GM12878 (cell line): Measurements from ENCODE around the gene DCTN2. TPM values are rescaled to one million over a fixed set of nuclear protein-coding genes. Genes with fewer than 3 reads are reported as not detected.

Experiments used
- ATAC-seq: fragments of 200-7000 bp; cut with Tn5 transposase; 3 replicates; pipeline ENCODE4 v1.9.1; 2020; ENCODE audit warnings: mild to moderate bottlenecking, moderate library complexity
- BruUV-seq: library from RNA; stranded (reverse); fragments of 400-500 nt; replicated peaks from 2 replicates; lab custom pipeline; 2021; lab: Mats Ljungman, UMichigan
- CTCF ChIA-PET: fragments of 300-600 bp; sonication (Branson Sonifier 250); formaldehyde crosslinking; extraction: SDS; loops from one replicate; lab custom pipeline; 2021; ENCODE audit warnings: inconsistent platforms; lab: Yijun Ruan, JAX
- POLR2A ChIA-PET: fragments of 350-600 bp; formaldehyde crosslinking; extraction: SDS; loops from one replicate; lab custom pipeline; 2021; ENCODE audit warnings: inconsistent platforms; lab: Charles Lee
- RAD21 ChIA-PET: fragments of 300-600 bp; sonication (Branson Sonifier 250); formaldehyde crosslinking; loops from one replicate; lab custom pipeline; 2023; ENCODE audit warnings: antibody characterized with exemption; ENCODE audit not compliant: unreplicated experiment; lab: Charles Lee
- SMC1A ChIA-PET: fragments of 300-600 bp; sonication (Branson Sonifier 250); formaldehyde crosslinking; loops from one replicate; lab custom pipeline; 2023; ENCODE audit not compliant: unreplicated experiment, uncharacterized antibody; lab: Charles Lee
- DNase-seq: peaks from one replicate; pipeline ENCODE4 v3.0.0-alpha.2; 2011; ENCODE audit warnings: low read depth, low spot score
- FAIRE-seq: peaks from 3 replicates; lab custom pipeline; 2011; peaks lifted over from hg19 to GRCh38; lab: Jason Lieb, UNC
- H2AFZ ChIP-seq: 2 replicates; pipeline ENCODE4 v1.6.0; 2011; ENCODE audit warnings: low read depth, low read length, control low read depth; ENCODE audit not compliant: control insufficient read depth
- H3K27ac ChIP-seq: 2 replicates; pipeline ENCODE4 v1.5.1; 2011; ENCODE audit warnings: control low read depth; ENCODE audit not compliant: control insufficient read depth, insufficient read depth
- H3K27me3 ChIP-seq, 2 experiments: replicated peaks in 1 of 2; 2 replicates each; pipeline versions ENCODE4 v1.6.0 to v1.6.1; 2011; ENCODE audit warnings: low read length in 1 of 2; ENCODE audit not compliant: control insufficient read depth in 2 of 2, insufficient read depth in 2 of 2
- H3K36me3 ChIP-seq, 2 experiments: 2 replicates each; pipeline ENCODE4 v1.5.1; 2011; ENCODE audit warnings: low read length in 1 of 2; ENCODE audit not compliant: control insufficient read depth in 2 of 2, insufficient read depth in 2 of 2
- H3K4me1 ChIP-seq: 2 replicates; pipeline ENCODE4 v1.6.1; 2011; ENCODE audit warnings: mild to moderate bottlenecking, low read length, moderate library complexity, mixed read lengths; ENCODE audit not compliant: control insufficient read depth, insufficient read depth
- H3K4me2 ChIP-seq: 2 replicates; pipeline ENCODE4 v1.6.0; 2011; ENCODE audit warnings: control low read depth; ENCODE audit not compliant: control insufficient read depth, insufficient read depth
- H3K4me3 ChIP-seq: fragments of 200-600 bp; sonication (generic); 2 replicates; pipeline ENCODE4 v1.5.1; 2016
- H3K79me2 ChIP-seq: 2 replicates; pipeline ENCODE4 v1.6.0; 2011; ENCODE audit warnings: low read length; ENCODE audit not compliant: control insufficient read depth, insufficient read depth
- H3K9ac ChIP-seq: 2 replicates; pipeline ENCODE4 v1.8.0; 2011; ENCODE audit warnings: low read length, control low read depth, mixed read lengths; ENCODE audit not compliant: control insufficient read depth, insufficient read depth
- H3K9me3 ChIP-seq: replicated peaks from 3 replicates; pipeline ENCODE4 v1.5.1; 2011; ENCODE audit warnings: mild to moderate bottlenecking, low read length; ENCODE audit not compliant: control insufficient read depth, insufficient read depth
- H4K20me1 ChIP-seq: 2 replicates; pipeline ENCODE4 v1.6.0; 2011; ENCODE audit not compliant: control insufficient read depth, insufficient read depth
- CREM ChIP-seq: IDR thresholded peaks from 2 replicates; pipeline ENCODE4 v1.6.1; 2014; ENCODE audit warnings: antibody characterized with exemption, low read depth
- KAT2A ChIP-seq: conservative IDR thresholded peaks from 2 replicates; pipeline ENCODE4 v1.6.1; 2011; ENCODE audit warnings: low read depth, low read length; ENCODE audit not compliant: control insufficient read depth
- KDM1A ChIP-seq: fragments of 200-600 bp; sonication (generic); IDR thresholded peaks from 2 replicates; pipeline ENCODE4 v1.6.1; 2016; ENCODE audit warnings: borderline replicate concordance
- LARP7 ChIP-seq: fragments of 450-650 bp; IDR thresholded peaks from 2 replicates; pipeline ENCODE4 v1.6.1; 2017; ENCODE audit warnings: mild to moderate bottlenecking
- MEF2B ChIP-seq: fragments of 450-650 bp; IDR thresholded peaks from 2 replicates; pipeline ENCODE4 v1.6.1; 2018; ENCODE audit warnings: mild to moderate bottlenecking, moderate library complexity; ENCODE audit not compliant: partially characterized antibody, poor library complexity, severe bottlenecking
- NR2C1 ChIP-seq: fragments of 450-650 bp; IDR thresholded peaks from 2 replicates; pipeline ENCODE4 v1.6.1; 2017; ENCODE audit warnings: antibody characterized with exemption, mild to moderate bottlenecking, moderate library complexity
- SIX5 ChIP-seq: IDR thresholded peaks from 2 replicates; pipeline ENCODE4 v1.6.1; 2011; ENCODE audit warnings: mild to moderate bottlenecking, low read depth, low read length, moderate library complexity; ENCODE audit not compliant: severe bottlenecking
- SMARCA5 ChIP-seq: fragments of 450-650 bp; IDR thresholded peaks from 2 replicates; pipeline ENCODE4 v1.6.1; 2017; ENCODE audit warnings: mild to moderate bottlenecking
- SP1 ChIP-seq: IDR thresholded peaks from one replicate; pipeline ENCODE4 v1.6.1; 2011; ENCODE audit warnings: low read depth, low read length
- STAT3 ChIP-seq: IDR thresholded peaks from 2 replicates; pipeline ENCODE4 v1.6.1; 2011; ENCODE audit warnings: low read depth, low read length, improper control_type of control experiment
- ZNF24 ChIP-seq: fragments of 450-650 bp; IDR thresholded peaks from 2 replicates; pipeline ENCODE4 v1.6.1; 2017; ENCODE audit warnings: antibody characterized with exemption, mild to moderate bottlenecking
- ZNF274 ChIP-seq: IDR thresholded peaks from one replicate; pipeline ENCODE4 v1.8.0; 2011; ENCODE audit not compliant: insufficient read length, insufficient read depth
- WGBS: methylation state at CpG from one replicate; pipeline ENCODE4 v1.1.6; 2016; ENCODE audit warnings: low lambda C conversion rate; ENCODE audit not compliant: insufficient replicate concordance, insufficient coverage; ENCODE audit errors: missing lambda C conversion rate; 5-methylcytosine and 5-hydroxymethylcytosine counted together
- in situ Hi-C: fragments of 300-500 bp; cut with MboI; formaldehyde crosslinking; loops from 9 replicates; pipeline ENCODE4 v1.14.3; 2018; ENCODE audit warnings: mixed read lengths
- intact Hi-C: fragments of 100-400 bp; cut with micrococcal nuclease; formaldehyde crosslinking; loops from one replicate; pipeline ENCODE4 v1.14.2; 2022; ENCODE audit not compliant: unreplicated experiment
- polyA plus RNA-seq, 11 experiments: library from polyadenylated mRNA; depleted of rRNA in 4 of 11; unstranded in 6 of 11; stranded (reverse) in 5 of 11; fragments of >200 nt; fragmentation: Nextera tagmentation in 4 of 11; fragmentation: Illumina TruSeq in 1 of 11; extraction: Ambion mirVana in 4 of 11; extraction: Trizol in 1 of 11; gene quantifications; 1 replicate in 1 of 11; 2 replicates in 10 of 11; pipeline versions ENCODE4 v1.2.1 to v1.2.3, GENCODE V29; 2011 to 2016; ENCODE audit warnings: inconsistent platforms in 2 of 11, missing spikeins in 2 of 11, low read depth in 1 of 11
- total RNA-seq, 4 experiments: library from RNA; depleted of rRNA in 3 of 4; stranded (reverse); fragments of >200 nt in 3 of 4; fragmentation: Illumina TruSeq in 1 of 4; extraction: Trizol in 1 of 4; gene quantifications; 2 replicates each; pipeline versions ENCODE4 v1.2.1 to v1.2.3, GENCODE V29; 2013 to 2021
- TF ChIP-seq, protein P1 (sequence below): IDR thresholded peaks from 2 replicates; pipeline ENCODE4 v1.6.1; 2011; ENCODE audit warnings: borderline replicate concordance, low read depth, mild to moderate bottlenecking, moderate library complexity, low read length; ENCODE audit not compliant: insufficient read depth, poor library complexity, severe bottlenecking
- TF ChIP-seq, protein P2 (sequence below): fragments of 450-650 bp; IDR thresholded peaks from 2 replicates; pipeline ENCODE4 v1.6.1; 2016; ENCODE audit warnings: mild to moderate bottlenecking

The DCTN2 gene
- total and polyA plus RNA-seq, 10 of the 15 experiments (the other 5 are each of a cell fraction or from before 2014, with no cell fraction given): 32.3 to 171 (median 100) TPM

- TF ChIP-seq NR2C1 (0 out of 2 replicates have a peak, but pooled peaks have one; percentile 31), SP1 (no peak), CREM (no peak), ZNF24 (no peak), SIX5 (no peak)
These were observed 22.0 kb downstream of the DCTN2 start (continued) for GRCh38 chr12:57524814-57525614.

DNA sequence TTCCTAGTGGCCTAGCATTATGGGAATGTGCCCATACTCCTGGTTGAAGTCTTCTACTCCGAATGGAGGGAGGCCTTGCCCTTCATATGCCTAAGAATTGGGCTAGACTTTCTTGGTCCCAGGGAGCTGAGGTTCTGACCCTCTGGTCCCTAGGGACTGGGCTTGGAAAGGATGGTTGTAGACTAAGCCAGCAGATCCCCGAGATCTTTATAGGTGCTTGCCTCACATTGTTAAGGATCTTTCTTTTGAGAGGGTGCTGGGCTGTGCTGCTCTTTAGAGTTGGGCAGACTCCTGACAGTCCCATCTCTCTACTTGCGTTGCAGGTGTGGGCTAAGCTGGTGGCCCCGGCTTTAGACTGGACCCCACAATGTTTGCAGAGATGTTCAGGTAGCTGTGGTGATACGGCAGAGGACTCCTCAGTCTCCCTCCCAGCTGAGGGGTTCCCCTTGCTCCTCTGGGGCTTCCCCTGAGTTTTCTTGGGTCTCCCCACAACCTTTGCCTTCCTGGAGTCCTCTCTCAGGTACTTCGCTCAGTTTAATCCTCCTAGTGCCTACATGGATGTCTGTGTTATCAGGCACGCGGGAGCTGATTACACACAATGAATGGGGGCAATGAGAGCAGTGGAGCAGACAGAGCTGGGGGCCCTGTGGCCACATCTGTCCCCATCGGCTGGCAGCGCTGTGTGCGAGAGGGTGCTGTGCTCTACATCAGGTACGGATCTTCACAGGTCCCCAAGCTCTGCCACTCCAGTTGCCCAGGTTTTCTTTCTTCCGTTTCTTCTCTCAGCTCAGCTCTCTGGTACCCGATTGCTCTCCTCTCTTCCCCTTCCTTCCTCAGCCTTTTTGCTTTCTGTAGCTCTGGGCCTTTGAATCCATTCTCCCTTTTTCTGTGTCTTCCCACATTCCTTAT lies 23.0 kb downstream of the DCTN2 start:
- DNase-seq: no peak

More for the DNA sequence above, 23.0 kb downstream of the DCTN2 start:
- Histone ChIP-seq H3K9ac (peak overlapping the region; percentile 86), H3K4me1 (peaks cover 29% of the 10 kb centered on the region), H3K4me3 (peak overlapping the region; percentile 99), H2AFZ (no peak overlapping the region), H3K9me3 (no peaks in the 10 kb centered on the region), H3K36me3 (peaks cover 13 to 17% of the 10 kb centered on the region in 2 experiments), H3K27ac (peak overlapping the region; percentile 87), H4K20me1 (no peaks in the 10 kb centered on the region), H3K4me2 (peak overlapping the region; percentile 96), H3K79me2 (peaks cover 36% of the 10 kb centered on the region), H3K27me3 (no peaks in the 10 kb centered on the region)
- ATAC-seq (no peak), FAIRE-seq (peak; percentile 81)
- SMC1A ChIA-PET: interaction anchor here (0.6 to 1.9 kb wide), 7 partner anchors 9 to 111 kb away, joined by 3 to 9 read pairs (median 3); partner anchors contain the start of gene INHBE
- POLR2A ChIA-PET: interaction anchor here (0.5 to 2.2 kb wide), 8 partner anchors 22 to 834 kb away, joined by 3 to 11 read pairs (median 4); partner anchors contain the start of genes DCTN2 and MARS1
- CTCF ChIA-PET: interaction anchor here (0.6 to 2.6 kb wide), 13 partner anchors 8 to 767 kb away, joined by 3 to 16 read pairs (median 4); partner anchors contain the start of genes B4GALNT1 and GLI1
- 50% methylated on average over 14 of the region's 14 CpGs for WGBS
- in situ Hi-C loops (no loop called here), intact Hi-C loops (loop anchor here (2.0 to 5.0 kb wide), 3 partner anchors 23 to 62 kb away; partner anchors contain the start of genes ARHGAP9 and DCTN2)
- RAD21 ChIA-PET: interaction anchor here (0.5 to 2.1 kb wide), 11 partner anchors 9 to 280 kb away, joined by 3 to 11 read pairs (median 3); partner anchors contain the start of genes DCTN2 and GLI1
- TF ChIP-seq MEF2B: peak; percentile 81
- TF ChIP-seq, protein P1, sequence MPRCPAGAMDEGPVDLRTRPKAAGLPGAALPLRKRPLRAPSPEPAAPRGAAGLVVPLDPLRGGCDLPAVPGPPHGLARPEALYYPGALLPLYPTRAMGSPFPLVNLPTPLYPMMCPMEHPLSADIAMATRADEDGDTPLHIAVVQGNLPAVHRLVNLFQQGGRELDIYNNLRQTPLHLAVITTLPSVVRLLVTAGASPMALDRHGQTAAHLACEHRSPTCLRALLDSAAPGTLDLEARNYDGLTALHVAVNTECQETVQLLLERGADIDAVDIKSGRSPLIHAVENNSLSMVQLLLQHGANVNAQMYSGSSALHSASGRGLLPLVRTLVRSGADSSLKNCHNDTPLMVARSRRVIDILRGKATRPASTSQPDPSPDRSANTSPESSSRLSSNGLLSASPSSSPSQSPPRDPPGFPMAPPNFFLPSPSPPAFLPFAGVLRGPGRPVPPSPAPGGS: peak; percentile 18
- TF ChIP-seq KAT2A: no peak
- TF ChIP-seq, protein P2, sequence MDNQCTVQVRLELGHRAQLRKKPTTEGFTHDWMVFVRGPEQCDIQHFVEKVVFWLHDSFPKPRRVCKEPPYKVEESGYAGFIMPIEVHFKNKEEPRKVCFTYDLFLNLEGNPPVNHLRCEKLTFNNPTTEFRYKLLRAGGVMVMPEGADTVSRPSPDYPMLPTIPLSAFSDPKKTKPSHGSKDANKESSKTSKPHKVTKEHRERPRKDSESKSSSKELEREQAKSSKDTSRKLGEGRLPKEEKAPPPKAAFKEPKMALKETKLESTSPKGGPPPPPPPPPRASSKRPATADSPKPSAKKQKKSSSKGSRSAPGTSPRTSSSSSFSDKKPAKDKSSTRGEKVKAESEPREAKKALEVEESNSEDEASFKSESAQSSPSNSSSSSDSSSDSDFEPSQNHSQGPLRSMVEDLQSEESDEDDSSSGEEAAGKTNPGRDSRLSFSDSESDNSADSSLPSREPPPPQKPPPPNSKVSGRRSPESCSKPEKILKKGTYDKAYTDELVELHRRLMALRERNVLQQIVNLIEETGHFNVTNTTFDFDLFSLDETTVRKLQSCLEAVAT: peak; percentile 78
- no peak for TF ChIP-seq SMARCA5
- TF ChIP-seq STAT3: no peak
- TF ChIP-seq KDM1A: no peak
- TF ChIP-seq ZNF274: no peak
- 0 out of 2 replicates have a peak, but pooled peaks have one; percentile 25 for TF ChIP-seq LARP7
- no TSS peak for BruUV-seq
